BJ (cell line): ENCODE measurements around the gene USP37. TPM values are rescaled to one million over a fixed set of nuclear protein-coding genes. Genes with fewer than 3 reads are reported as not detected.

Experiments used
- CTCF ChIA-PET: fragments of 350-600 bp; formaldehyde crosslinking; extraction: SDS; loops from one replicate; lab custom pipeline; 2021; ENCODE audit warnings: antibody characterized with exemption, inconsistent platforms; lab: Yijun Ruan, JAX
- POLR2A ChIA-PET: fragments of 300-600 bp; sonication (Branson Sonifier 250); formaldehyde crosslinking; extraction: SDS; loops from one replicate; lab custom pipeline; 2021; ENCODE audit warnings: antibody characterized with exemption; lab: Charles Lee
- DNase-seq: peaks from one replicate; pipeline ENCODE4 v3.0.0-alpha.2; 2011; ENCODE audit warnings: low read depth
- H3K27me3 ChIP-seq: 2 replicates; pipeline ENCODE4 v1.6.0; 2011; ENCODE audit warnings: low read length; ENCODE audit not compliant: control insufficient read depth, insufficient read depth
- H3K36me3 ChIP-seq: 2 replicates; pipeline ENCODE4 v1.5.1; 2011; ENCODE audit warnings: low read length; ENCODE audit not compliant: control insufficient read depth, insufficient read depth
- H3K4me3 ChIP-seq: 2 replicates; pipeline ENCODE4 v1.5.1; 2011; ENCODE audit warnings: low read depth, mild to moderate bottlenecking, control low read depth, low read length
- CTCF ChIP-seq: IDR thresholded peaks from 2 replicates; pipeline ENCODE4 v1.5.1; 2011; ENCODE audit warnings: low read depth, mild to moderate bottlenecking, control low read depth, inconsistent platforms, low read length, moderate library complexity; ENCODE audit not compliant: insufficient read depth
- polyA plus RNA-seq: library from polyadenylated mRNA; depleted of rRNA; stranded (reverse); fragments of >200 nt; gene quantifications from 2 replicates; pipeline ENCODE4 v1.2.3, GENCODE V29; 2011; rRNA removed
- small RNA-seq: library from RNA; depleted of rRNA; stranded (forward); fragments of <200 nt; gene quantifications from one replicate; pipeline ENCODE3, GENCODE V24; 2012; ENCODE audit warnings: low replicate concordance, low read depth; ENCODE audit not compliant: insufficient read length

The USP37 gene
- polyA plus RNA-seq, 1 experiment, result 1.9 TPM

- peak overlapping the region; percentile 89 for H3K4me3 ChIP-seq
- no peak for DNase-seq
These were observed 166.3 kb downstream of the USP37 start for GRCh38 chr2:218401890-218402289.

GRCh38 chr2:218400930-218401881, 166.9 kb downstream of the USP37 start:
- ChIA-PET POLR2A (interaction anchor here (0.6 kb wide), 1 partner anchor 1808 kb away, joined by 3 read pairs; no protein-coding TSS in a partner anchor), CTCF (interaction anchor here (1.2 to 1.4 kb wide), 2 partner anchors 109 to 130 kb away, joined by 3 to 4 read pairs; no protein-coding TSS in a partner anchor)
- TF ChIP-seq CTCF, result no peak
- no peak for DNase-seq
- Histone ChIP-seq H3K4me3 (peak overlapping the region; percentile 89), H3K27me3 (no peaks in the 10 kb centered on the region), H3K36me3 (peaks cover 25% of the 10 kb centered on the region)

More at GRCh38 chr2:218401890-218402289, 166.3 kb downstream of the USP37 start:
- TF ChIP-seq CTCF, result no peak
- no peaks in the 10 kb centered on the region for H3K27me3 ChIP-seq
- CTCF ChIA-PET, result interaction anchor here (1.2 to 1.4 kb wide), 2 partner anchors 131 to 257 kb away, joined by 4 read pairs; no protein-coding TSS in a partner anchor
- peaks cover 25% of the 10 kb centered on the region for H3K36me3 ChIP-seq
- POLR2A ChIA-PET, result no interaction called here

Small RNA genes within 50 kb of the gene (small RNA-seq; reads per million reads assigned to genes)
- gene MIR26B, result 8,714 reads per million, percentile 99 among the genes with 10 or more reads in this experiment
- not detected for gene RNU6-136P

Other genes starting within 250 kb of the USP37 start
- not detected in 2 replicates for gene CATIP, start 211.5 kb downstream of the USP37 start, polyA plus RNA-seq
- gene SLC11A1, start 186.1 kb downstream of the USP37 start, polyA plus RNA-seq, result 0.05 and 0.23 TPM in 2 replicates
- gene CTDSP1, start 168.5 kb downstream of the USP37 start, polyA plus RNA-seq, result 104 and 166 TPM in 2 replicates
- gene VIL1, start 149.2 kb downstream of the USP37 start, polyA plus RNA-seq, result not detected in 2 replicates
- gene CNOT9, start 488 bp upstream of the USP37 start, polyA plus RNA-seq, result 38.3 and 63.7 TPM in 2 replicates
- 1.0 and 1.1 TPM in 2 replicates for gene PLCD4, start 39.5 kb upstream of the USP37 start, polyA plus RNA-seq
- 2.9 and 7.1 TPM in 2 replicates for gene ZNF142, start 91.3 kb upstream of the USP37 start, polyA plus RNA-seq
- gene BCS1L, start 91.3 kb upstream of the USP37 start, polyA plus RNA-seq, result 34.1 and 49.0 TPM in 2 replicates
- gene RNF25, start 103.7 kb upstream of the USP37 start, polyA plus RNA-seq, result 78.2 and 91.6 TPM in 2 replicates
- 38.1 and 58.7 TPM in 2 replicates for gene STK36, start 103.7 kb upstream of the USP37 start, polyA plus RNA-seq
- 12.9 and 14.1 TPM in 2 replicates for gene TTLL4, start 142.5 kb upstream of the USP37 start, polyA plus RNA-seq
- gene CYP27A1, start 213.8 kb upstream of the USP37 start, polyA plus RNA-seq, result 17.2 and 26.8 TPM in 2 replicates